Superior temporal gyrus (tissue), 1 donor: ENCODE data around the gene FGR.

ENCODE experiments used
- DNase-seq: peaks from one replicate; pipeline ENCODE4 v3.0.0-alpha.2; 2016; ENCODE audit errors: extremely low spot score

Gene FGR

GRCh38 chr1:27616441-27616840 lies 18.5 kb downstream of the FGR start:
- DNase-seq, result no peak

GRCh38 chr1:27615346-27616192 lies 19.4 kb downstream of the FGR start:
- no peak for DNase-seq

- no peak for DNase-seq
Measured at GRCh38 chr1:27614625-27615344, 20.2 kb downstream of the FGR start.

- DNase-seq, result no peak
Measured at GRCh38 chr1:27614043-27614624, 20.9 kb downstream of the FGR start.

- DNase-seq, result no peak
Measured at GRCh38 chr1:27612718-27613117, 22.3 kb downstream of the FGR start.

GRCh38 chr1:27611450-27611849 lies 23.5 kb downstream of the FGR start:
- DNase-seq, result no peak

GRCh38 chr1:27609618-27610240 lies 25.3 kb downstream of the FGR start:
- no peak for DNase-seq

GRCh38 chr1:27609210-27609555 lies 25.8 kb downstream of the FGR start:
- DNase-seq, result no peak

GRCh38 chr1:27607239-27607804 lies 27.7 kb downstream of the FGR start:
- no peak for DNase-seq

- no peak for DNase-seq
Measured at GRCh38 chr1:27606708-27607238, 28.2 kb downstream of the FGR start.

GRCh38 chr1:27605796-27606707 lies 28.9 kb downstream of the FGR start:
- peak; percentile 83 for DNase-seq

- no peak for DNase-seq
Measured at GRCh38 chr1:27605300-27605766, 29.7 kb downstream of the FGR start.

- no peak for DNase-seq
Measured at GRCh38 chr1:27604579-27605299, 30.2 kb downstream of the FGR start.

GRCh38 chr1:27603681-27604578 lies 31.1 kb downstream of the FGR start, which contains the start of gene AHDC1:
Gene AHDC1, minus strand, starts transcription at chr1:27604144. Its CDS starts 52,029 bp downstream, at chr1:27552115.
- peak; percentile 82 for DNase-seq

GRCh38 chr1:27603309-27603680 lies 31.7 kb downstream of the FGR start:
- no peak for DNase-seq

GRCh38 chr1:27602462-27603308 lies 32.3 kb downstream of the FGR start:
- no peak for DNase-seq

GRCh38 chr1:27601771-27602461 lies 33.1 kb downstream of the FGR start:
- peak; percentile 47 for DNase-seq
